DOHH2 (cell line): ENCODE results near the gene TFAP2D.

Source experiments
- H3F3A ChIP-seq: fragments of 200-600 bp; sonication (generic), shearing (Covaris generic); 2 replicates; pipeline ENCODE4 v1.6.0; 2016; ENCODE audit warnings: antibody characterized with exemption, mild to moderate bottlenecking; ENCODE audit not compliant: control insufficient read depth, insufficient read depth
- H3K27ac ChIP-seq: fragments of 200-600 bp; sonication (generic); 2 replicates; pipeline ENCODE4 v1.5.1; 2014; ENCODE audit warnings: low read depth, mild to moderate bottlenecking, low read length, moderate library complexity
- H3K27me3 ChIP-seq: fragments of 200-600 bp; sonication (generic); 2 replicates; pipeline ENCODE4 v1.6.1; 2014; ENCODE audit warnings: mild to moderate bottlenecking, low read length, mixed read lengths; ENCODE audit not compliant: control insufficient read depth
- H3K36me3 ChIP-seq: fragments of 200-600 bp; sonication (generic); 2 replicates; pipeline ENCODE4 v1.6.1; 2014; ENCODE audit warnings: mild to moderate bottlenecking, low read length, moderate library complexity, mixed read lengths; ENCODE audit not compliant: control insufficient read depth
- H3K4me1 ChIP-seq: fragments of 200-600 bp; sonication (generic); 2 replicates; pipeline ENCODE4 v1.6.1; 2014; ENCODE audit warnings: mild to moderate bottlenecking, low read length, mixed read lengths; ENCODE audit not compliant: control insufficient read depth
- H3K4me2 ChIP-seq: fragments of 200-600 bp; sonication (generic); 2 replicates; pipeline ENCODE4 v1.6.0; 2014; ENCODE audit warnings: mild to moderate bottlenecking, low read length, moderate library complexity
- H3K4me3 ChIP-seq: fragments of 200-600 bp; sonication (generic); 2 replicates; pipeline ENCODE4 v1.5.1; 2014; ENCODE audit warnings: mild to moderate bottlenecking, low read length, mixed read lengths
- H3K79me2 ChIP-seq: fragments of 200-600 bp; sonication (generic); 2 replicates; pipeline ENCODE4 v1.6.1; 2014; ENCODE audit warnings: mild to moderate bottlenecking, low read length, mixed read lengths; ENCODE audit not compliant: control insufficient read depth
- H3K9me2 ChIP-seq: fragments of 200-600 bp; sonication (generic); replicated peaks from 2 replicates; pipeline ENCODE4 v1.6.1; 2014; ENCODE audit warnings: mild to moderate bottlenecking, low read length, mixed read lengths; ENCODE audit not compliant: control insufficient read depth
- H3K9me3 ChIP-seq: fragments of 200-600 bp; sonication (generic); 2 replicates; pipeline ENCODE4 v1.6.1; 2014; ENCODE audit warnings: antibody characterized with exemption, low read length, mixed read lengths; ENCODE audit not compliant: control insufficient read depth, insufficient read depth
- H4K20me1 ChIP-seq: fragments of 200-600 bp; sonication (generic); 2 replicates; pipeline ENCODE4 v1.6.0; 2014; ENCODE audit warnings: low read depth, mild to moderate bottlenecking, antibody characterized with exemption, low read length, moderate library complexity; ENCODE audit not compliant: control insufficient read depth, insufficient read depth
- EZH2phosphoT487 ChIP-seq: fragments of 200-600 bp; sonication (generic); IDR thresholded peaks from 2 replicates; pipeline ENCODE4 v1.6.1; 2017; ENCODE audit warnings: borderline replicate concordance, mild to moderate bottlenecking, antibody characterized with exemption, low read length, moderate library complexity, mixed read lengths
- TF ChIP-seq, protein P1 (sequence below): fragments of 200-600 bp; sonication (generic); IDR thresholded peaks from one replicate; pipeline ENCODE4 v1.5.1; 2014; ENCODE audit warnings: antibody characterized with exemption, mild to moderate bottlenecking, low read depth, low read length; ENCODE audit not compliant: poor library complexity, severe bottlenecking

Gene TFAP2D

DNA sequence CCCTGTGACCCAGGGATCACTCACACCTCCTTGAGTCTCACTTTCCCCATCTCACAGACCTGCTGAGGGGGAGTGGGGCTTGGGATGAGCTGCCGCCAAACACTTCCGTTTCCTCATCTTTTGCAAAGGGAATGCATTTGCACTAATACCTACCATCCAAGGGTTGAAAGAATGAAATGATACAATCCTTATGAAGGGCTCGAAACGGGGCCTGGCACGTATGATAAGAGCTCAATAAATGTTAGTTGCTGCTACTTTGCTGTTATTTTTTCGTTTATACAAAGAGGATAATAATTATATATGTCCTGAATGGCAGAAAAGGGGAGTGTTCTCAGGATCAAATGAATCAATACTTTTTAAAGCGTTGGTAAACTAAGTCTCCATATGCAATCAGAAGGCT, 6.1 kb upstream of the TFAP2D start:
- Histone ChIP-seq H3K4me2 (no peak overlapping the region), H3K27me3 (no peaks in the 10 kb centered on the region), H3K36me3 (no peaks in the 10 kb centered on the region), H3K9me3 (no peaks in the 10 kb centered on the region), H3K4me3 (no peak overlapping the region), H3F3A (no peaks in the 10 kb centered on the region), H3K4me1 (no peaks in the 10 kb centered on the region), H3K27ac (no peak overlapping the region), H3K9me2 (no peaks in the 10 kb centered on the region), H4K20me1 (no peaks in the 10 kb centered on the region), H3K79me2 (no peaks in the 10 kb centered on the region)
- TF ChIP-seq EZH2phosphoT487: no peak
- TF ChIP-seq, protein P1, sequence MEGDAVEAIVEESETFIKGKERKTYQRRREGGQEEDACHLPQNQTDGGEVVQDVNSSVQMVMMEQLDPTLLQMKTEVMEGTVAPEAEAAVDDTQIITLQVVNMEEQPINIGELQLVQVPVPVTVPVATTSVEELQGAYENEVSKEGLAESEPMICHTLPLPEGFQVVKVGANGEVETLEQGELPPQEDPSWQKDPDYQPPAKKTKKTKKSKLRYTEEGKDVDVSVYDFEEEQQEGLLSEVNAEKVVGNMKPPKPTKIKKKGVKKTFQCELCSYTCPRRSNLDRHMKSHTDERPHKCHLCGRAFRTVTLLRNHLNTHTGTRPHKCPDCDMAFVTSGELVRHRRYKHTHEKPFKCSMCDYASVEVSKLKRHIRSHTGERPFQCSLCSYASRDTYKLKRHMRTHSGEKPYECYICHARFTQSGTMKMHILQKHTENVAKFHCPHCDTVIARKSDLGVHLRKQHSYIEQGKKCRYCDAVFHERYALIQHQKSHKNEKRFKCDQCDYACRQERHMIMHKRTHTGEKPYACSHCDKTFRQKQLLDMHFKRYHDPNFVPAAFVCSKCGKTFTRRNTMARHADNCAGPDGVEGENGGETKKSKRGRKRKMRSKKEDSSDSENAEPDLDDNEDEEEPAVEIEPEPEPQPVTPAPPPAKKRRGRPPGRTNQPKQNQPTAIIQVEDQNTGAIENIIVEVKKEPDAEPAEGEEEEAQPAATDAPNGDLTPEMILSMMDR: no peak

DNA sequence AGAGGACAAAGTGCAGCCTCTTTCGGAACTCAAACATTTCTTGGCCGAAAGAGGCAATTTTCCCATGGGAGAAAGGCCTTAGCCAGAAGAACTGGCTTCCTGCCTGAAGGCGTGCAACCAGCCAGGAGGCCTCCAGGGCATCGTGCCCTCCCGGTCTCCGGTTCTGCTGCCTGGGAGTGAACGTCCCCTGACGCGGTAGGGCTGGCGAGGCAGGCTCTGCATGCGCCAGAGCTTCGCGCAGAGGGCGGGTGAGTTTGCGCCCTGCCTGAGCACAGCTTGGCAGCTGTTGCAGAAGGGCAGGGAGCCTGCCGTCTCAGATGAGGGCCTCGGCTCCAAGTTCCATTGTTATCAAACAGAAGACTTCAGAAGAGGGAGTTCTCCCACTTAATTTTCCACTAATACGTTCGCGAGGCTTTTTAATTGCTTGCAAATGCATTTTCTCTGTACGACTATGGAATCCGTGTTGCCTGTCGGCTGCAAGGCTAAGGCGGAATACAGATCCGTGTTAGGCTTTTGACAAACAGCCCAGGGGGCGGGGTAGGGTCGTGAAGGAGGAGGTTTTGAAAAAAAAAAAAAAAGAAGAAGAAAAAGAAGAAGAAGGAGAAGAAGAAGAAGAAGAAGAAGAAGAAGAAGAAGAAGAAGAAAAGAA, 5.5 kb upstream of the TFAP2D start:
- Histone ChIP-seq H3K4me2 (no peak overlapping the region), H3K27me3 (no peaks in the 10 kb centered on the region), H3K9me2 (no peaks in the 10 kb centered on the region), H3K4me1 (no peaks in the 10 kb centered on the region), H3K36me3 (no peaks in the 10 kb centered on the region), H3K27ac (no peak overlapping the region), H3K9me3 (no peaks in the 10 kb centered on the region), H3K4me3 (no peak overlapping the region), H3K79me2 (no peaks in the 10 kb centered on the region), H3F3A (no peaks in the 10 kb centered on the region), H4K20me1 (no peaks in the 10 kb centered on the region)
- TF ChIP-seq, protein P1: no peak
- TF ChIP-seq EZH2phosphoT487: no peak

DNA sequence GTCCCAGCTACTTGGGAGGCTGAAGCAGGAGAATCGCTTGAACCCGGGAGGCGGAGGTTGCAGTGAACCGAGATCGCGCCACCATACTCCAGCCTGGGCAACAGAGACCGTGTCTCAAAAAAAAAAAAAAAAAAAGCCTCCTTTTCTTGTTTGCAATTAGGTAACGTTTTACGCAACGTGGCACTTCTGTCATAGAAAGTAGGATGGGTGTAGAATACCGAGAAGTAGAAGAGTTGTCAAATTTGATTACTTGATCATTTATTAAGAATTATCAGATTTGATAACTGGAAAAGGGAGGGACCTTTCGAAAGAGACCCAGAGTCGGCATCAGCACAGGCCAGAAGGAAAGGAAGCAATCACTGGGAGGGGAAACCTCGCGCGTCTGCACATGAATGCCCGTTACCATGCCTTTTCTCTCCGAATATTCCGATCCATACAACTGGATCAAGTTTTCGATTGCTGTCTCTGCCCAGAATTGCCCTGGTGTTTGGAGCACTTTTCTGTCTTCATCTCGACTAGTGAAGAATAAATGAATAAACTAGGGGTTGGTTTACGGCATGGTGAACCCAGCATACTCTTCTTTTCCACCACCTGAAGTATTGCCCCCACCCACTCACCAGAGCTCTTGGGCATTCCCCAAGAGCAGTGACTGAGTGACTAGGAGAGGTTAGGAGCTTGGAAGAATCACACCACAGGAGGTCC, 4.5 kb upstream of the TFAP2D start:
- no peak overlapping the region for H3K4me3 ChIP-seq
- no peaks in the 10 kb centered on the region for H3K27me3 ChIP-seq

More for the DNA sequence above, 4.5 kb upstream of the TFAP2D start:
- no peaks in the 10 kb centered on the region for H3K4me1 ChIP-seq
- H3K9me2 ChIP-seq: no peaks in the 10 kb centered on the region
- no peaks in the 10 kb centered on the region for H3F3A ChIP-seq
- no peak for TF ChIP-seq EZH2phosphoT487
- TF ChIP-seq, protein P1: no peak
- H3K9me3 ChIP-seq: no peaks in the 10 kb centered on the region
- H4K20me1 ChIP-seq: no peaks in the 10 kb centered on the region
- no peak overlapping the region for H3K27ac ChIP-seq
- no peaks in the 10 kb centered on the region for H3K36me3 ChIP-seq
- no peak overlapping the region for H3K4me2 ChIP-seq
- H3K79me2 ChIP-seq: no peaks in the 10 kb centered on the region
